ENCODE measurements around the gene TMPRSS15. TPM values are rescaled to one million over a fixed set of nuclear protein-coding genes. Genes with fewer than 3 reads are reported as not detected.

TMPRSS15 gene
- total RNA-seq, 1 experiment from 2014 or later: 0.20 TPM

Other genes with a start within 250 kb of the TMPRSS15 start
- gene CHODL, start 159.0 kb downstream of the TMPRSS15 start, total RNA-seq (2014; rRNA removed; shearing (Covaris generic); ENCODE audit: low replicate concordance): 7.6 and 8.3 TPM in 2 replicates